HG03378 (cell line): ENCODE data around the gene PCDHB4.
"Not testable (repeated sequence)": the region's sequence is repeated elsewhere in the genome, so short reads cannot be mapped to it uniquely, and the experiment has no call there.

ENCODE experiments used
- ATAC-seq: cut with Tn5 transposase; IDR thresholded peaks from one replicate; pipeline ENCODE4 v1.9.1; 2021; ENCODE audit warnings: mild to moderate bottlenecking, moderate library complexity; ENCODE audit not compliant: unreplicated experiment

Gene PCDHB4

GRCh38 chr5:141121563-141121962 is at the start of gene PCDHB4:
PCDHB4 (plus strand) TSS chr5:141121818; CDS start chr5:141121999, 181 bp downstream.
- no peak for ATAC-seq

GRCh38 chr5:141077826-141078225 is 43.8 kb upstream of the PCDHB4 start:
- no peak for ATAC-seq

GRCh38 chr5:141082228-141082627 is 39.4 kb upstream of the PCDHB4 start:
- ATAC-seq = no peak

- ATAC-seq = no peak
Measured at GRCh38 chr5:141084487-141084989, 37.1 kb upstream of the PCDHB4 start.

- ATAC-seq = no peak
Measured at GRCh38 chr5:141094481-141095262, 26.9 kb upstream of the PCDHB4 start, which contains the start of gene PCDHB2. PCDHB2 (plus strand) TSS chr5:141094615; CDS start chr5:141094791, 176 bp downstream.

GRCh38 chr5:141095263-141095641 is 26.4 kb upstream of the PCDHB4 start:
- ATAC-seq = no peak

- not testable (repeated sequence) for ATAC-seq
Measured at GRCh38 chr5:141096181-141096580, 25.4 kb upstream of the PCDHB4 start.

GRCh38 chr5:141096586-141096985 is 25.0 kb upstream of the PCDHB4 start:
- ATAC-seq = not testable (repeated sequence)

- no peak for ATAC-seq
Measured at GRCh38 chr5:141100243-141100805, 21.3 kb upstream of the PCDHB4 start, which contains the start of gene PCDHB3. PCDHB3 (plus strand) TSS chr5:141100473; CDS start chr5:141100650, 177 bp downstream.

- no peak for ATAC-seq
Measured at GRCh38 chr5:141101059-141101458, 20.6 kb upstream of the PCDHB4 start.

GRCh38 chr5:141102070-141102469 is 19.5 kb upstream of the PCDHB4 start:
- not testable (repeated sequence) for ATAC-seq

GRCh38 chr5:141102471-141102870 is 19.1 kb upstream of the PCDHB4 start:
- not testable (repeated sequence) for ATAC-seq

- ATAC-seq = no peak
Measured at GRCh38 chr5:141105350-141105749, 16.3 kb upstream of the PCDHB4 start.

- ATAC-seq = no peak
Measured at GRCh38 chr5:141119250-141119649, 2.4 kb upstream of the PCDHB4 start.

GRCh38 chr5:141121985-141122384 is 367 bp downstream of the PCDHB4 start:
- ATAC-seq = no peak

GRCh38 chr5:141123396-141124135 is 1.9 kb downstream of the PCDHB4 start:
- ATAC-seq = not testable (repeated sequence)

- no peak for ATAC-seq
Measured at GRCh38 chr5:141127305-141127704, 5.7 kb downstream of the PCDHB4 start.

GRCh38 chr5:141135030-141135717 is 13.6 kb downstream of the PCDHB4 start, which contains the start of gene PCDHB5:
PCDHB5 (plus strand) TSS chr5:141135206; CDS start chr5:141135435, 229 bp downstream.
- no peak for ATAC-seq

GRCh38 chr5:141135718-141136266 is 14.2 kb downstream of the PCDHB4 start:
- ATAC-seq = no peak

- ATAC-seq = not testable (repeated sequence)
Measured at GRCh38 chr5:141137346-141137745, 15.7 kb downstream of the PCDHB4 start.
